NCI-H187 treated with DMSO at 0.1 percent for 48 hours (cell line): ENCODE measurements around the gene ATP23.

Experiments used
- DNase-seq: peaks from one replicate; lab custom pipeline; 2025; lab: John Stamatoyannopoulos, UW

ATP23 gene

GRCh38 chr12:57941165-57941894, at the start of gene ATP23:
Gene ATP23 (plus strand): TSS chr12:57941567. CDS start chr12:57941702, 135 bp downstream.
- DNase-seq = peak; percentile 57

GRCh38 chr12:57892232-57892972, 49.0 kb upstream of the ATP23 start:
- DNase-seq = no peak

- no peak for DNase-seq
These were observed 47.7 kb upstream of the ATP23 start for GRCh38 chr12:57893431-57894353.

- DNase-seq = no peak
These were observed 46.7 kb upstream of the ATP23 start for GRCh38 chr12:57894399-57895292.

GRCh38 chr12:57895389-57896114, 45.8 kb upstream of the ATP23 start:
- DNase-seq = no peak

- DNase-seq = no peak
These were observed 45.3 kb upstream of the ATP23 start for GRCh38 chr12:57896115-57896433.

- DNase-seq = no peak
These were observed 44.7 kb upstream of the ATP23 start for GRCh38 chr12:57896434-57897201.

GRCh38 chr12:57897286-57897974, 43.9 kb upstream of the ATP23 start:
- DNase-seq = no peak

GRCh38 chr12:57898308-57898970, 42.9 kb upstream of the ATP23 start:
- no peak for DNase-seq

GRCh38 chr12:57899010-57899662, 42.2 kb upstream of the ATP23 start:
- no peak for DNase-seq

- DNase-seq = no peak
These were observed 38.8 kb upstream of the ATP23 start for GRCh38 chr12:57902478-57902969.

- no peak for DNase-seq
These were observed 36.9 kb upstream of the ATP23 start for GRCh38 chr12:57904426-57904825.

GRCh38 chr12:57904848-57905811, 36.2 kb upstream of the ATP23 start:
- peak; percentile 80 for DNase-seq

- DNase-seq = no peak
These were observed 35.4 kb upstream of the ATP23 start for GRCh38 chr12:57905812-57906475.

GRCh38 chr12:57906821-57907220, 34.5 kb upstream of the ATP23 start:
- DNase-seq = no peak

GRCh38 chr12:57907281-57907680, 34.1 kb upstream of the ATP23 start:
- DNase-seq = no peak
